Measurements from ENCODE around the gene CLEC20A. TPM values are rescaled to one million over a fixed set of nuclear protein-coding genes. Genes with fewer than 3 reads are reported as not detected.

The CLEC20A gene
- total and polyA plus RNA-seq, 5 donors = 0.16 to 0.51 TPM; not detected in 3

- H3K4me1 ChIP-seq (ENCODE audit: control insufficient read depth, insufficient read depth, low read length) = no peaks in the 10 kb centered on the region
- no peak for DNase-seq
- WGBS = 97% methylated on average over 8 of the region's 8 CpGs
- intact Hi-C loops (cut with DNase I) = loop anchor here in 1 of 4 donors (5.0 kb wide), 1 partner anchor 178 kb away; no protein-coding TSS in a partner anchor
- no peak for ATAC-seq
- no peak overlapping the region for H3K4me3 ChIP-seq (ENCODE audit: low read length)
- H3K9me3 ChIP-seq (ENCODE audit: control insufficient read depth, low read length) = no peaks in the 10 kb centered on the region
- H3K27me3 ChIP-seq (ENCODE audit: control insufficient read depth, insufficient read depth) = no peaks in the 10 kb centered on the region
- H3K27ac ChIP-seq (ENCODE audit: low read length) = no peak overlapping the region
These were observed 6.6 kb downstream of the CLEC20A start for GRCh38 chr1:178490136-178490535.

DNA sequence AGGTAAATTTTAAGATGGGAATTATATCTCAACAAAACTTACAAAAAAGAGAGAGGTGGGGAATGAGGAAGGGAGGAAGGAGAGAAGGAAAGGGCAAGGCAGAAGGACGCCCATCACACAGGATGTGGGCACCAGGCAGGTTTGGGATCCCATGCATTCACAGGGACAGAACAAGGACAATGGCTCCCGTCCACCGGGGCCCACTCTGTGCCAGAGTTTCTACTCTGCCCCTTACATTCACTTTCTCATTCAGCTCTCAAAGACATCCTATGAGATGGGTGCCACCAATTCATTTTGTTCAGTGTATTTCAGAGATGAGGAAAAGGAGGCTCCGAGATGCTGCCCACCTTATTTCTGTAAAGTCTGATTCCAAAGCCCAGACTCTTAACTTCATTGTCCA is 7.4 kb downstream of the CLEC20A start:
- intact Hi-C loops (cut with DNase I) = no loop called here
- WGBS = 93% methylated on average over 4 of the region's 4 CpGs
- ATAC-seq = no peak
- H3K9me3 ChIP-seq (ENCODE audit: control insufficient read depth, low read length) = no peaks in the 10 kb centered on the region
- no peak overlapping the region for H3K4me3 ChIP-seq (ENCODE audit: low read length)
- no peaks in the 10 kb centered on the region for H3K4me1 ChIP-seq (ENCODE audit: control insufficient read depth, insufficient read depth, low read length)
- no peak for DNase-seq
- no peaks in the 10 kb centered on the region for H3K27me3 ChIP-seq (ENCODE audit: control insufficient read depth, insufficient read depth)
- no peak overlapping the region for H3K27ac ChIP-seq (ENCODE audit: low read length)

DNA sequence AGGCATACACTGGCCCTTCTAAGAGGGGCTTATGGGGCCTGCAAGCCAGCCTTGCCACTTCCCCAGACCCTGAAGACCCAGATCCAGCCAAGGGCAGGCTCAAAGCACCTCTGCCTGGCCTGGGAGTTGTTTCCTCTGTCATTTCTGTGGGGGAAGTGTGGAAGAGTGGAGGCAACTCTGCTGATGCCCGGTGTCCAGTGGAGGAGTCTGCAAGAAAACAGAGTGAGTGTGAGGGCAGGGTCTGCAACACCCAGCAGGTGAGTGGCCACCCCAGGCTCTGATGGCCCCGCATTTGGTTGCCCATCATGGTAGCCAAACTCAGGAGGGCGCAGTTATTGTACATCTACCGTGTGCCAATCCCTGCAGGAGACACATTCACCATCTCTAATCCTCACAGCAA is 8.4 kb downstream of the CLEC20A start:
- 92% methylated on average over 4 of the region's 4 CpGs for WGBS

DNA sequence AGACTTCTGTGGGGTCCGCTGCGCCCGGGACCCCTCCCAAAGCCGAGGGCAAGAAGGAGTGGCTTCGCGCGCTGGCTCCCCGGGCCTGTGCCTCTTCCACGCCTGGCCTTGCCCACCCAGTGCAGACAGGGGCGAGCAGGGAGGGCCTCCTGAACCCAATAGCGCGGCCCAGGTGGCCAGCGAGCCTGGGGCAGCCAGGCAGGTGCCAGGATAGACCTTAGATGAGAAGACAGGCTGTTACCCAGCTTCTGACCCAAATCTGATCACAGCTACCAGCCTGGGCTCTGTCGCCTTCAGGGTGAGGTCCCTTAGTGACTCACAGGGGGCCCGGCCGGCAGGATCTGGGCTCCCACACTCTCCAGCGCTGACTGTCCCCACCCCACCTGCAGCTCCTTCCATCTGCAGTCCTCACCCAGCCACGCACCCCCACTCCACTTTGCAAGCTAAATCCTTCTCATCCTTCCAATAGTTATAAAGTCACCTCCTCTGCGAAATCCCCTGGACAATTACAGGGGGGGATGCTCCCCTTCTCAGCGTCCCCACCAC is 9.6 kb downstream of the CLEC20A start:
- DNase-seq (no peak), ATAC-seq (peak; percentile 13 to 48)
- 46% methylated on average over 20 of the region's 20 CpGs for WGBS
- intact Hi-C loops (cut with DNase I) = no loop called here
- Histone ChIP-seq H3K4me1 (ENCODE audit: control insufficient read depth, insufficient read depth, low read length) (no peaks in the 10 kb centered on the region), H3K27me3 (ENCODE audit: control insufficient read depth, insufficient read depth) (no peaks in the 10 kb centered on the region), H3K4me3 (ENCODE audit: low read length) (peak overlapping the region; percentile 17), H3K27ac (ENCODE audit: low read length) (no peak overlapping the region), H3K9me3 (ENCODE audit: control insufficient read depth, low read length) (no peaks in the 10 kb centered on the region)

More for the DNA sequence above, 8.4 kb downstream of the CLEC20A start:
- no peak overlapping the region for H3K27ac ChIP-seq (ENCODE audit: low read length)
- no peak for DNase-seq
- H3K4me1 ChIP-seq (ENCODE audit: control insufficient read depth, insufficient read depth, low read length) = no peaks in the 10 kb centered on the region
- intact Hi-C loops (cut with DNase I) = no loop called here
- no peaks in the 10 kb centered on the region for H3K27me3 ChIP-seq (ENCODE audit: control insufficient read depth, insufficient read depth)
- no peak for ATAC-seq
- no peaks in the 10 kb centered on the region for H3K9me3 ChIP-seq (ENCODE audit: control insufficient read depth, low read length)
- H3K4me3 ChIP-seq (ENCODE audit: low read length) = no peak overlapping the region

GRCh38 chr1:178486100-178487069 is 10.4 kb downstream of the CLEC20A start:
- no peaks in the 10 kb centered on the region for H3K9me3 ChIP-seq (ENCODE audit: control insufficient read depth, low read length)
- H3K27me3 ChIP-seq (ENCODE audit: control insufficient read depth, insufficient read depth) = no peaks in the 10 kb centered on the region
- peak overlapping the region; percentile 17 for H3K4me3 ChIP-seq (ENCODE audit: low read length)
- intact Hi-C loops (cut with DNase I) = no loop called here
- H3K4me1 ChIP-seq (ENCODE audit: control insufficient read depth, insufficient read depth, low read length) = no peaks in the 10 kb centered on the region
- no peak overlapping the region for H3K27ac ChIP-seq (ENCODE audit: low read length)
- DNase-seq (no peak), ATAC-seq (peak; percentile 57 to 70)
- WGBS = 29% methylated on average over 54 of the region's 54 CpGs

GRCh38 chr1:178485541-178485981 is 11.2 kb downstream of the CLEC20A start:
- Histone ChIP-seq H3K27me3 (ENCODE audit: control insufficient read depth, insufficient read depth) (no peaks in the 10 kb centered on the region), H3K4me3 (ENCODE audit: low read length) (no peak overlapping the region), H3K4me1 (ENCODE audit: control insufficient read depth, insufficient read depth, low read length) (no peaks in the 10 kb centered on the region), H3K9me3 (ENCODE audit: control insufficient read depth, low read length) (no peaks in the 10 kb centered on the region), H3K27ac (ENCODE audit: low read length) (no peak overlapping the region)
- 36% methylated on average over 3 of the region's 3 CpGs for WGBS
- ATAC-seq = no peak
- intact Hi-C loops (cut with DNase I) = no loop called here
- no peak for DNase-seq

DNA sequence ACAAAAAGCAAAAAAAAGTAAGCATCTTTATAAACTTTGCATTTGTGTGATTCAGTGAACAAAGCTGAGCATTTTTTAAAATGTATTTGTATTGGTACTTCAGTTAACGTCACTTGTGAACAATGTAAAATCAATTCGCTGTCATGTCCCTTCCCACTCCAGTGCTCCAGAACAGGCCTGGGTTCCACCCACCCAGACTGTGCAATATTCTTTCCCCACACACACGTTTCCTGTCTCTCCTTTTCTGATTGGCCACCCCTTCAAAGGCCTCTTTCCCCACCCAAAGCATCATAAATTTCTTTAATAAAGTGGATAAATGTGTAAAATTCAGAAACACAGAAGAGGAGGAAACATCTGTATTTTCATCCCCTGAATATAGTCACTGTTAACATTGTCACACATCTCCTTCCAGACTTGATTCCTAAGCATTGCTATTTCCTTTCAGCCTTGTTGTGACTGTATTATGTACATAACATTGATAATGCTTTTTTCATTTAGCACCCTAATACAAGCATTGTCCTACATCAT is 12.0 kb downstream of the CLEC20A start:
- DNase-seq (no peak), ATAC-seq (no peak)
- no peaks in the 10 kb centered on the region for H3K4me1 ChIP-seq (ENCODE audit: control insufficient read depth, insufficient read depth, low read length)
- intact Hi-C loops (cut with DNase I) = no loop called here
- H3K9me3 ChIP-seq (ENCODE audit: control insufficient read depth, low read length) = no peaks in the 10 kb centered on the region
- no peak overlapping the region for H3K4me3 ChIP-seq (ENCODE audit: low read length)
- no peaks in the 10 kb centered on the region for H3K27me3 ChIP-seq (ENCODE audit: control insufficient read depth, insufficient read depth)
- H3K27ac ChIP-seq (ENCODE audit: low read length) = no peak overlapping the region
- WGBS = 57% methylated on average over 3 of the region's 3 CpGs

GRCh38 chr1:178483251-178483957 is 13.4 kb downstream of the CLEC20A start:
- no peaks in the 10 kb centered on the region for H3K4me1 ChIP-seq (ENCODE audit: control insufficient read depth, insufficient read depth, low read length)
- DNase-seq = no peak
- ATAC-seq = no peak
- H3K9me3 ChIP-seq (ENCODE audit: control insufficient read depth, low read length) = no peaks in the 10 kb centered on the region
- intact Hi-C loops (cut with DNase I) = no loop called here
- no peak overlapping the region for H3K4me3 ChIP-seq (ENCODE audit: low read length)
- no peaks in the 10 kb centered on the region for H3K27me3 ChIP-seq (ENCODE audit: control insufficient read depth, insufficient read depth)
- no peak overlapping the region for H3K27ac ChIP-seq (ENCODE audit: low read length)
- 91% methylated on average over 5 of the region's 5 CpGs for WGBS

GRCh38 chr1:178477841-178478240 is 18.9 kb downstream of the CLEC20A start:
- Histone ChIP-seq H3K27ac (ENCODE audit: low read length) (no peak overlapping the region), H3K4me3 (ENCODE audit: low read length) (no peak overlapping the region), H3K27me3 (ENCODE audit: control insufficient read depth, insufficient read depth) (no peaks in the 10 kb centered on the region), H3K4me1 (ENCODE audit: control insufficient read depth, insufficient read depth, low read length) (no peaks in the 10 kb centered on the region), H3K9me3 (ENCODE audit: control insufficient read depth, low read length) (no peaks in the 10 kb centered on the region)
- no peak for ATAC-seq
- no peak for DNase-seq
- intact Hi-C loops (cut with DNase I) = no loop called here
- 56% methylated on average over 1 of the region's 1 CpG for WGBS

- H3K4me1 ChIP-seq (ENCODE audit: control insufficient read depth, insufficient read depth, low read length) = no peaks in the 10 kb centered on the region
- H3K27ac ChIP-seq (ENCODE audit: low read length) = no peak overlapping the region
- no peak overlapping the region for H3K4me3 ChIP-seq (ENCODE audit: low read length)
- intact Hi-C loops (cut with DNase I) = no loop called here
- H3K9me3 ChIP-seq (ENCODE audit: control insufficient read depth, low read length) = no peaks in the 10 kb centered on the region
- DNase-seq = no peak
- no peak for ATAC-seq
- 77% methylated on average over 4 of the region's 4 CpGs for WGBS
- no peaks in the 10 kb centered on the region for H3K27me3 ChIP-seq (ENCODE audit: control insufficient read depth, insufficient read depth)
These were observed 19.4 kb downstream of the CLEC20A start for GRCh38 chr1:178477373-178477772.

GRCh38 chr1:178472531-178472930 is 24.2 kb downstream of the CLEC20A start:
- Histone ChIP-seq H3K4me1 (ENCODE audit: control insufficient read depth, insufficient read depth, low read length) (no peaks in the 10 kb centered on the region), H3K27me3 (ENCODE audit: control insufficient read depth, insufficient read depth) (no peaks in the 10 kb centered on the region), H3K9me3 (ENCODE audit: control insufficient read depth, low read length) (no peaks in the 10 kb centered on the region), H3K27ac (ENCODE audit: low read length) (no peak overlapping the region), H3K4me3 (ENCODE audit: low read length) (no peak overlapping the region)
- DNase-seq = no peak
- intact Hi-C loops (cut with DNase I) = no loop called here
- no peak for ATAC-seq
